Measurements from ENCODE around the gene AMH. TPM values are rescaled to one million over a fixed set of nuclear protein-coding genes. Genes with fewer than 3 reads are reported as not detected.

Gene AMH
- total and polyA plus RNA-seq, 2 of the 13 experiments (the other 11 are each of a cell fraction or from before 2014, with no cell fraction given) = 0.03 to 0.18 TPM

- Histone ChIP-seq H3K27ac (ENCODE audit: extremely low read length, insufficient read depth, low read length) (no peak overlapping the region), H3K4me2 (ENCODE audit: low read depth, low read length) (no peak overlapping the region), H3K4me1 (ENCODE audit: insufficient read depth, low read length) (peaks cover 19% of the 10 kb centered on the region), H3K4me3 (replicated peaks in 1 of 3; ENCODE audit: insufficient read depth in 1 of 3, low read depth in 2 of 3, low read length in 3 of 3) (no peak overlapping the region), H4K20me1 (ENCODE audit: insufficient read depth, low read length) (0 out of 2 replicates have a peak, but pooled peaks cover 3% of the 10 kb centered on the region), H2AFZ (ENCODE audit: low read length) (no peak overlapping the region), H3K27me3 (ENCODE audit: control insufficient read depth in 1 of 2, insufficient read depth in 2 of 2, low read length in 2 of 2) (no peaks in the 10 kb centered on the region), H3K79me2 (ENCODE audit: insufficient read depth, low read length) (no peaks in the 10 kb centered on the region), H3K36me3 (replicated peaks in 1 of 2; ENCODE audit: control insufficient read depth in 1 of 2, insufficient read depth in 2 of 2, low read length in 2 of 2) (peaks cover 34 to 52% of the 10 kb centered on the region in 2 experiments; a peak in 4 of 5 replicates), H3K9me3 (ENCODE audit: low read length) (no peaks in the 10 kb centered on the region), H3K9ac (ENCODE audit: insufficient read depth, low read depth, low read length) (no peak overlapping the region)
- DNase-seq (ENCODE audit: low spot score) (no peak), ATAC-seq (no peak), FAIRE-seq (no peak)
- TF ChIP-seq AGO1 (IDR thresholded peaks at IDR 0.05; ENCODE audit: low read depth, low read length, poor library complexity, severe bottlenecking) (peak; percentile 24), PAF1 (CRISPR knock-in tag; IDR thresholded peaks at IDR 0.05) (0 out of 2 replicates have a peak, but pooled peaks have one; percentile 35), ZNF382 (CRISPR knock-in tag; IDR thresholded peaks at IDR 0.05; ENCODE audit: borderline replicate concordance) (no peak), ZBTB33 (CRISPR knock-in tag; IDR thresholded peaks at IDR 0.05) (peak; percentile 29; the same call in 1 of the 2 replicates), ZNF580 (CRISPR knock-in tag; IDR thresholded peaks at IDR 0.05; ENCODE audit: borderline replicate concordance, low read depth) (no peak), RBM22 (optimal IDR thresholded peaks at IDR 0.05; ENCODE audit: low read length) (peak; percentile 32), POLR2A (IDR thresholded peaks at IDR 0.05; ENCODE audit: insufficient read depth in 1 of 2, low read depth in 2 of 2, low read length in 2 of 2) (peak in 1 of 2 experiments; percentile 24; a peak in 1 of 4 replicates), SMARCE1 (IDR thresholded peaks at IDR 0.05; ENCODE audit: borderline replicate concordance) (no peak), GATAD2A (CRISPR knock-in tag; IDR thresholded peaks at IDR 0.05) (no peak), CEBPB (IDR thresholded peaks at IDR 0.05; ENCODE audit: borderline replicate concordance, low read depth, low read length) (no peak), AGO2 (optimal IDR thresholded peaks at IDR 0.05; ENCODE audit: low read depth, low read length) (peak; percentile 77), SKI (IDR thresholded peaks at IDR 0.05; ENCODE audit: partially characterized antibody) (no peak), ZNF704 (CRISPR knock-in tag; IDR thresholded peaks at IDR 0.05; ENCODE audit: borderline replicate concordance) (no peak)
- TF ChIP-seq, protein P1, sequence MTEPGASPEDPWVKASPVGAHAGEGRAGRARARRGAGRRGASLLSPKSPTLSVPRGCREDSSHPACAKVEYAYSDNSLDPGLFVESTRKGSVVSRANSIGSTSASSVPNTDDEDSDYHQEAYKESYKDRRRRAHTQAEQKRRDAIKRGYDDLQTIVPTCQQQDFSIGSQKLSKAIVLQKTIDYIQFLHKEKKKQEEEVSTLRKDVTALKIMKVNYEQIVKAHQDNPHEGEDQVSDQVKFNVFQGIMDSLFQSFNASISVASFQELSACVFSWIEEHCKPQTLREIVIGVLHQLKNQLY (CRISPR knock-in tag; IDR thresholded peaks at IDR 0.05) = no peak
- CTCF ChIA-PET (ENCODE audit: low intra/inter-chr PET ratio, low total read pairs) = no interaction called here
- 98% methylated on average over 24 of the region's 45 CpGs for WGBS (ENCODE audit: low lambda C conversion rate)
- POLR2A ChIA-PET = interaction anchor here (1.0 kb wide), 1 partner anchor 17 kb away, joined by 3 read pairs; no protein-coding TSS in a partner anchor
- no TSS peak for BruUV-seq (replicated peaks)
- in situ Hi-C loops (cut with HindIII; ENCODE audit: extremely low pct_ligation_motif_present, low pct_unique_long_range_greater_than_20kb) = loop anchor here (10.0 kb wide), 1 partner anchor 85 kb away; no protein-coding TSS in a partner anchor
- intact Hi-C loops (cut with micrococcal nuclease; ENCODE audit: unreplicated experiment) = loop anchor here (10.0 kb wide), 2 partner anchors 75 to 85 kb away; partner anchors contain the start of gene AP3D1
Measured at GRCh38 chr19:2229103-2230032, 19.8 kb upstream of the AMH start.

Data from HepG2 (cell line).